H9 (cell line): ENCODE results near the gene ABT1. TPM values are rescaled to one million over a fixed set of nuclear protein-coding genes. Genes with fewer than 3 reads are reported as not detected.

Source experiments
- DNase-seq: peaks from one replicate; pipeline ENCODE4 v3.0.0-alpha.2; 2017
- H2AFZ ChIP-seq: one replicate; pipeline ENCODE4 v1.6.1; 2013; ENCODE audit warnings: mild to moderate bottlenecking, low read length, control low read depth, moderate library complexity
- H2AK5ac ChIP-seq: 2 replicates; pipeline ENCODE4 v1.6.1; 2013; ENCODE audit warnings: low read length, control low read depth, mixed read lengths; ENCODE audit not compliant: insufficient read length
- H2BK120ac ChIP-seq: one replicate; pipeline ENCODE4 v1.6.1; 2013; ENCODE audit warnings: low read depth, mild to moderate bottlenecking, low read length, control low read depth, inconsistent platforms; ENCODE audit not compliant: poor library complexity, severe bottlenecking
- H2BK12ac ChIP-seq: 2 replicates; pipeline ENCODE4 v1.6.1; 2013; ENCODE audit warnings: low read length, control low read depth, mixed read lengths, low read depth; ENCODE audit not compliant: insufficient read length
- H2BK15ac ChIP-seq: 2 replicates; pipeline ENCODE4 v1.6.1; 2013; ENCODE audit warnings: low read depth, low read length, control low read depth
- H2BK20ac ChIP-seq: one replicate; pipeline ENCODE4 v1.6.1; 2013; ENCODE audit warnings: low read depth, mild to moderate bottlenecking, low read length, control low read depth, inconsistent platforms; ENCODE audit not compliant: poor library complexity, severe bottlenecking
- H2BK5ac ChIP-seq: 2 replicates; pipeline ENCODE4 v1.6.1; 2013; ENCODE audit warnings: low read length, control low read depth, mixed read lengths; ENCODE audit not compliant: insufficient read length
- H3K14ac ChIP-seq: 2 replicates; pipeline ENCODE4 v1.6.1; 2013; ENCODE audit warnings: low read length, control low read depth; ENCODE audit not compliant: insufficient read depth
- H3K18ac ChIP-seq: 2 replicates; pipeline ENCODE4 v1.6.1; 2013; ENCODE audit warnings: low read depth, mild to moderate bottlenecking, mixed read lengths, low read length, control low read depth; ENCODE audit not compliant: insufficient read length
- H3K23ac ChIP-seq: 2 replicates; pipeline ENCODE4 v1.6.1; 2013; ENCODE audit warnings: low read length, control low read depth, mixed read lengths, low read depth; ENCODE audit not compliant: insufficient read length
- H3K23me2 ChIP-seq: 2 replicates; pipeline ENCODE4 v1.6.1; 2013; ENCODE audit warnings: low read depth, mild to moderate bottlenecking, mixed read lengths, low read length, control low read depth; ENCODE audit not compliant: insufficient read length, poor library complexity, severe bottlenecking
- H3K27ac ChIP-seq: 2 replicates; pipeline ENCODE4 v1.5.1; 2013; ENCODE audit warnings: low read length, control low read depth, mixed read lengths, low read depth; ENCODE audit not compliant: insufficient read length
- H3K27me3 ChIP-seq: 2 replicates; pipeline ENCODE4 v1.6.1; 2013; ENCODE audit warnings: low read length, control low read depth, inconsistent platforms; ENCODE audit not compliant: insufficient read depth
- H3K4ac ChIP-seq: 2 replicates; pipeline ENCODE4 v1.6.1; 2013; ENCODE audit warnings: low read depth, mild to moderate bottlenecking, control low read depth, inconsistent platforms, low read length, moderate library complexity
- H3K4me1 ChIP-seq: 2 replicates; pipeline ENCODE4 v1.6.1; 2013; ENCODE audit warnings: low read length, control low read depth, inconsistent platforms; ENCODE audit not compliant: insufficient read depth
- H3K4me2 ChIP-seq: 2 replicates; pipeline ENCODE4 v1.6.1; 2013; ENCODE audit warnings: low read length, control low read depth, mixed read lengths; ENCODE audit not compliant: insufficient read length, insufficient read depth
- H3K56ac ChIP-seq: 2 replicates; pipeline ENCODE4 v1.6.1; 2013; ENCODE audit warnings: low read depth, mild to moderate bottlenecking, mixed read lengths, low read length, control low read depth; ENCODE audit not compliant: insufficient read length
- H3K79me1 ChIP-seq: 2 replicates; pipeline ENCODE4 v1.6.1; 2013; ENCODE audit warnings: low read depth, mild to moderate bottlenecking, moderate library complexity, low read length, control low read depth, inconsistent platforms; ENCODE audit not compliant: insufficient read depth, poor library complexity, severe bottlenecking
- H3K79me2 ChIP-seq: 2 replicates; pipeline ENCODE4 v1.6.1; 2013; ENCODE audit warnings: low read length, control low read depth, inconsistent platforms; ENCODE audit not compliant: insufficient read depth
- H3K9ac ChIP-seq: 2 replicates; pipeline ENCODE4 v1.6.1; 2013; ENCODE audit warnings: low read length, control low read depth, mixed read lengths; ENCODE audit not compliant: insufficient read length; ENCODE audit errors: extremely low read depth
- H3K9me3 ChIP-seq: one replicate; pipeline ENCODE4 v1.6.1; 2013; ENCODE audit warnings: low read depth, low read length, inconsistent platforms; ENCODE audit not compliant: control insufficient read depth
- H3T11ph ChIP-seq: one replicate; pipeline ENCODE4 v1.6.1; 2013; ENCODE audit warnings: mild to moderate bottlenecking, low read length, control low read depth, inconsistent platforms
- H4K20me1 ChIP-seq: one replicate; pipeline ENCODE4 v1.6.1; 2013; ENCODE audit not compliant: control insufficient read depth, insufficient read length, insufficient read depth
- H4K5ac ChIP-seq: 2 replicates; pipeline ENCODE4 v1.6.1; 2013; ENCODE audit warnings: low read depth, mild to moderate bottlenecking, mixed read lengths, low read length, control low read depth; ENCODE audit not compliant: insufficient read length
- H4K8ac ChIP-seq: replicated peaks from 2 replicates; pipeline ENCODE4 v1.6.1; 2013; ENCODE audit warnings: low read length, control low read depth, mixed read lengths, low read depth; ENCODE audit not compliant: insufficient read length
- H4K91ac ChIP-seq: 2 replicates; pipeline ENCODE4 v1.6.1; 2013; ENCODE audit warnings: low read depth, mild to moderate bottlenecking, moderate library complexity, mixed read lengths, low read length, control low read depth; ENCODE audit not compliant: insufficient read length
- H3K27ac Mint-ChIP-seq, 3 experiments: 2 replicates in 2 of 3; 3 replicates in 1 of 3; pipeline ENCODE4 v1.8.0; 2020 to 2021; ENCODE audit warnings: mixed read lengths in 3 of 3, mild to moderate bottlenecking in 1 of 3, moderate library complexity in 1 of 3
- H3K27me3 Mint-ChIP-seq: 2 replicates; pipeline ENCODE4 v1.8.0; 2021; ENCODE audit warnings: low read depth, mild to moderate bottlenecking, moderate library complexity, mixed read lengths
- H3K36me3 Mint-ChIP-seq, 3 experiments: 2 replicates in 2 of 3; 3 replicates in 1 of 3; pipeline ENCODE4 v1.8.0; 2020 to 2021; ENCODE audit warnings: low read depth in 3 of 3, mixed read lengths in 3 of 3; ENCODE audit not compliant: insufficient read depth in 1 of 3
- H3K4me1 Mint-ChIP-seq, 2 experiments: 2 replicates each; pipeline ENCODE4 v1.8.0; 2020; ENCODE audit warnings: mixed read lengths in 2 of 2
- H3K4me3 Mint-ChIP-seq, 2 experiments: 2 replicates in 1 of 2; 3 replicates in 1 of 2; pipeline ENCODE4 v1.8.0; 2020 to 2021; ENCODE audit warnings: mild to moderate bottlenecking in 2 of 2, mixed read lengths in 2 of 2, moderate library complexity in 1 of 2
- H3K9me3 Mint-ChIP-seq, 2 experiments: 2 replicates in 1 of 2; 3 replicates in 1 of 2; pipeline ENCODE4 v1.8.0; 2020; ENCODE audit warnings: mild to moderate bottlenecking in 2 of 2, mixed read lengths in 2 of 2, moderate library complexity in 1 of 2
- CTCF ChIP-seq: fragments of 200-600 bp; sonication (generic); conservative IDR thresholded peaks from 3 replicates; pipeline ENCODE4 v1.8.0; 2021; ENCODE audit warnings: antibody characterized with exemption, mild to moderate bottlenecking
- WGBS: extraction: QIAGEN DNeasy Blood & Tissue Kit; methylation state at CpG from one replicate; pipeline ENCODE4 v1.1.7; 2013; ENCODE audit warnings: missing lambda C conversion rate, low lambda C conversion rate, mixed read lengths; ENCODE audit not compliant: insufficient read length; ENCODE audit errors: extremely low coverage; 5-methylcytosine and 5-hydroxymethylcytosine counted together
- total RNA-seq: library from RNA; stranded (reverse); gene quantifications from 2 replicates; pipeline ENCODE4 v1.2.1, GENCODE V29; 2021

ABT1 gene
- total RNA-seq, 1 experiment from 2014 or later: 26.4 TPM

GRCh38 chr6:26575494-26575939 lies 21.2 kb upstream of the ABT1 start:
- no peaks in the 10 kb centered on the region for H3K27me3 ChIP-seq
- no peaks in the 10 kb centered on the region for H3K79me1 ChIP-seq
- H4K20me1 ChIP-seq: no peaks in the 10 kb centered on the region
- H3K27ac Mint-ChIP-seq: no peak overlapping the region
- no peak overlapping the region for H3K4ac ChIP-seq
- no peaks in the 10 kb centered on the region; a peak in 1 of 7 replicates for H3K36me3 Mint-ChIP-seq
- H2BK12ac ChIP-seq: no peak overlapping the region
- H3K9me3 Mint-ChIP-seq: peaks cover 11 to 13% of the 10 kb centered on the region in 2 experiments; a peak in 4 of 5 replicates
- H2BK20ac ChIP-seq: no peak overlapping the region
- H3K23me2 ChIP-seq: peaks cover 3% of the 10 kb centered on the region
- no peak overlapping the region for H3K56ac ChIP-seq
- no peak overlapping the region for H3K23ac ChIP-seq
- H3K27ac ChIP-seq: no peak overlapping the region
- no CpG with 5 or more reads among the region's 10 CpGs for WGBS
- no peak overlapping the region for H2AFZ ChIP-seq
- no peak overlapping the region for H2BK120ac ChIP-seq
- H3T11ph ChIP-seq: no peak overlapping the region
- no peak overlapping the region for H4K5ac ChIP-seq
- no peak overlapping the region for H2AK5ac ChIP-seq
- H3K4me1 Mint-ChIP-seq: peaks cover 9 to 10% of the 10 kb centered on the region in 2 experiments
- H2BK5ac ChIP-seq: no peak overlapping the region
- no peak for TF ChIP-seq CTCF
- H3K4me2 ChIP-seq: peak overlapping the region; percentile 55
- H4K8ac ChIP-seq: no peak overlapping the region
- peak overlapping the region; percentile 87 to 97 for H3K4me3 Mint-ChIP-seq
- no peak overlapping the region for H2BK15ac ChIP-seq
- peaks cover 21% of the 10 kb centered on the region for H3K27me3 Mint-ChIP-seq
- H3K18ac ChIP-seq: no peak overlapping the region
- H3K14ac ChIP-seq: no peak overlapping the region
- DNase-seq: peak; percentile 48
- no peak overlapping the region for H3K9ac ChIP-seq
- no peak overlapping the region for H4K91ac ChIP-seq
- H3K79me2 ChIP-seq: no peaks in the 10 kb centered on the region
- no peaks in the 10 kb centered on the region for H3K4me1 ChIP-seq
- H3K9me3 ChIP-seq: no peaks in the 10 kb centered on the region
